HL-60/S4 treated with phorbol 12-myristate 13-acetate at 8.2 ng/mL for 4 days and 3 days (cell line): Measurements from ENCODE around the gene ZNF22.
"Not testable (repeated sequence)": the region's sequence is repeated elsewhere in the genome, so short reads cannot be mapped to it uniquely, and the experiment has no call there.

Experiments used
- in situ Hi-C: fragments of 300-500 bp; cut with MboI; formaldehyde crosslinking; loops from 2 replicates; pipeline ENCODE4 v1.15.0; 2022; ENCODE audit warnings: low sequenced_read_pairs

ZNF22 gene

GRCh38 chr10:45004661-45005060, 3.9 kb downstream of the ZNF22 start:
- in situ Hi-C loops: no loop called here

GRCh38 chr10:45005284-45005683, 4.6 kb downstream of the ZNF22 start:
- in situ Hi-C loops: no loop called here

- in situ Hi-C loops: no loop called here
Observed at GRCh38 chr10:45006276-45007030, 5.7 kb downstream of the ZNF22 start.

- in situ Hi-C loops: no loop called here
Observed at GRCh38 chr10:45008524-45009161, 7.9 kb downstream of the ZNF22 start.

- in situ Hi-C loops: not testable (repeated sequence)
Observed at GRCh38 chr10:45014557-45014956, 13.8 kb downstream of the ZNF22 start.

GRCh38 chr10:45015590-45015989, 14.9 kb downstream of the ZNF22 start:
- in situ Hi-C loops: no loop called here

- in situ Hi-C loops: no loop called here
Observed at GRCh38 chr10:45023426-45023825, 22.7 kb downstream of the ZNF22 start.

GRCh38 chr10:45034301-45034700, 33.6 kb downstream of the ZNF22 start:
- in situ Hi-C loops: no loop called here

- in situ Hi-C loops: no loop called here
Observed at GRCh38 chr10:45035673-45036072, 35.0 kb downstream of the ZNF22 start.

- in situ Hi-C loops: no loop called here
Observed at GRCh38 chr10:45040921-45041542, 40.3 kb downstream of the ZNF22 start.

GRCh38 chr10:45044290-45044689, 43.6 kb downstream of the ZNF22 start:
- in situ Hi-C loops: no loop called here

GRCh38 chr10:45050551-45051235, 50.0 kb downstream of the ZNF22 start:
- in situ Hi-C loops: no loop called here

GRCh38 chr10:45052700-45053099, 52.0 kb downstream of the ZNF22 start:
- in situ Hi-C loops: no loop called here

GRCh38 chr10:45053569-45054100, 52.9 kb downstream of the ZNF22 start:
- in situ Hi-C loops: no loop called here
